ENCODE data around the gene WWOX.

- TF ChIP-seq CTCF (IDR thresholded peaks at IDR 0.05; ENCODE audit: control extremely low read depth in 1 of 3, insufficient read depth in 1 of 3, low read depth in 1 of 3, low read length in 3 of 3) (no peak), ATF3 (IDR thresholded peaks at IDR 0.05; ENCODE audit: insufficient read depth, low read depth, low read length) (no peak), POLR2A (IDR thresholded peaks at IDR 0.05; ENCODE audit: control extremely low read depth in 1 of 2, low read depth in 2 of 2, low read length in 2 of 2) (no peak), EZH2 (IDR thresholded peaks at IDR 0.05; ENCODE audit: low read depth, low read length, severe bottlenecking) (no peak), ZNF274 (IDR thresholded peaks at IDR 0.05; ENCODE audit: borderline replicate concordance, extremely low read depth, low read length) (no peak), RAD21 (IDR thresholded peaks at IDR 0.05 in 1 of 2, conservative IDR thresholded peaks at IDR 0.05 in 1 of 2; ENCODE audit: low read depth in 2 of 2, low read length in 2 of 2) (no peak), SP1 (IDR thresholded peaks at IDR 0.05; ENCODE audit: low read depth, low read length) (no peak), RNF2 (IDR thresholded peaks at IDR 0.05; ENCODE audit: borderline replicate concordance, low read depth, low read length, missing control alignments, poor library complexity, severe bottlenecking) (no peak), HDAC6 (IDR thresholded peaks at IDR 0.05; ENCODE audit: low read depth, low read length) (no peak)
Observed at GRCh38 chr16:78593352-78593751, 493.9 kb downstream of the WWOX start.

Data from H1 (cell line).